Anterior cingulate cortex (tissue), 58 donors: ENCODE results near the gene BUD13.
A peak's percentile ranks its signal among the peaks of the same experiment; 100 is the strongest.
"Not testable (repeated sequence)": the region's sequence is repeated elsewhere in the genome, so short reads cannot be mapped to it uniquely, and the experiment has no call there.

ENCODE experiments used
- DNase-seq, 58 donors: peaks; one replicate each; lab custom pipeline; 2025; lab: John Stamatoyannopoulos, UW

Gene BUD13

DNA sequence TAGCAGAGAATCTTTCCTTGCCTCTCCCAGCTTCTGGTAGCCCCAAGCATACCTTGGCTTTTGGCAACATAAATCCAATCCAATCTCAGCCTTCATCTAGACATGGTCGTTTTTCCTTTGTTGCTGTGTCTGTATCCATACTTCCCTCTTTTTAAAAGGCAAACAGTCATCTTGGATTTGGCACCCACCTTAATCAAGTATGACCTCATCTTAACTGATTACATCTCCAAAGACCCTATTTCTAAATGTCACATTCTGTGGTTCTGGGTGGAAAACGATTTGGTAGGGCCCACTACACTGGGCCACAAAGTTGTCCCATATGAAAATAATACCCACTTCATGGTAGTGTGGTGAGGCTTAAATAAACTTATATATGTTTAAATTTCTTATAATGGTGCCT lies 852 bp downstream of the BUD13 start:
- no peak for DNase-seq

- DNase-seq = no peak
Measured at GRCh38 chr11:116762132-116762531, 10.7 kb downstream of the BUD13 start.

- not testable (repeated sequence) for DNase-seq
Measured at GRCh38 chr11:116756044-116756443, 16.7 kb downstream of the BUD13 start.

- DNase-seq = no peak
Measured at GRCh38 chr11:116750070-116750718, 22.6 kb downstream of the BUD13 start.

GRCh38 chr11:116742104-116742503 lies 30.7 kb downstream of the BUD13 start:
- no peak for DNase-seq

DNA sequence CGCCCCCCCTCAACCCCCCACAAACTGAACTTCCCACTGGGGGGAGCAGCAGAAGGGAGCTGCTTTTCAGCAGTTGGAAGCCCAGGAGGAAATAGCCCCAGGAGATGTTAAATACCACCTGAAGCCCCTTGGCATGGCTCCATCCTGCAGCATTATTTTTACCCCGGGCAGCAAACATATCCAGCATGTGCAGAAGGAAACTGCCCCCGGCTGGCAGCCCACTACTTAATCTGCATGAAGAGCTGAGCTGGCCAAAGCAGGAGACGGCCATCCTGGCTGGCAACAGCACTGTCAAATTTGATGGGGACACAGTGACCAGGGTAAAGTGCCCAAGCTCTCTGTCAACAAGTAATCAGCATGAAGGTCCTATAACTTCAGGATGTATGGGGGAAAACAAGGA lies 32.0 kb downstream of the BUD13 start:
- no peak for DNase-seq

- DNase-seq = no peak
Measured at GRCh38 chr11:116738975-116739374, 33.8 kb downstream of the BUD13 start.

GRCh38 chr11:116736763-116737162 lies 36.0 kb downstream of the BUD13 start:
- DNase-seq = no peak

- no peak for DNase-seq
Measured at GRCh38 chr11:116733969-116734508, 38.7 kb downstream of the BUD13 start.

GRCh38 chr11:116733043-116733755 lies 39.6 kb downstream of the BUD13 start:
- DNase-seq = no peak

GRCh38 chr11:116732271-116733042 lies 40.3 kb downstream of the BUD13 start:
- DNase-seq = peak in 48 of 58 donors; percentile 11 to 74 (median 40)

DNA sequence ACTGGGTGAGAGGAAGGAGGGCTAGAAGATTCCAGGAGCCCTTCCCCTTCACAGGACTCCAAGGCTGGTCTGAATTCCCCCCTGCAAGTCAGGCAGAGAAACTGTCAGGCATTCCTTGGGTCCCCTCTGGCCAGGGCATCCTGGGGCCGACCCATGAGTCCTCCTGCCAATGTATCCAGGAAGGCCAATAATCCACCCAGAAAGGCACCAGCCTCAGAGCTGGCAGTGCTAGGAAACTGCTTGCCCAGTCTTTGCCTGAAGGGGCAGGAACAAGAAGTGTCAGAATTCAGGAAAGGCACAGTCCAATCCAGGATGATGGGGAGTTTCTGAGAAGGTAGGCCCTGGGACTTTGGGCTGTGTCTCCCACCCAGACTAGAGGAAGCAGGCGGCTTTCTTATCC lies 41.0 kb downstream of the BUD13 start:
- DNase-seq = peak in 40 of 58 donors; percentile 10 to 80 (median 40)

GRCh38 chr11:116731097-116731761 lies 41.6 kb downstream of the BUD13 start:
- peak in 57 of 58 donors; percentile 21 to 92 (median 68) for DNase-seq

DNA sequence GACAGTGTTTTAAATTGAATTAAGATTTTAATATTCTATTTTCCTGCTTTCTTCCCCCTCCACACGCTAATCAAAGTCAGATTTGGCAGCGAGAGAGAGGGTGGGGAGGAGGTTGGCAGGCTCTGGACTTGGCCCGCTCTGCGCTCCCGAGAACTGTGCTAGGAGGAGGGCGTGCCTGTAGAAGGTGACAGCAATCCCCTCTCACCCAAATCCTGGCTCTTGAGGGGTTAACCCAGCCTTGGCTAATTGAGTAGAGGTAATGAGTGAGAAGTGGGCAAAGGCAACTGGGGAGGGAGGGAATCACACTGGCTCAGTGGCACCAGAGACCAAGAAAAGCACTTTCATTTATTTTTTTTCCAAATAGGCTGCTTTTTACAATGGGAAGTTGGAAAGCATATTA lies 42.2 kb downstream of the BUD13 start:
- peak in 20 of 58 donors; percentile 5 to 49 (median 24) for DNase-seq

DNA sequence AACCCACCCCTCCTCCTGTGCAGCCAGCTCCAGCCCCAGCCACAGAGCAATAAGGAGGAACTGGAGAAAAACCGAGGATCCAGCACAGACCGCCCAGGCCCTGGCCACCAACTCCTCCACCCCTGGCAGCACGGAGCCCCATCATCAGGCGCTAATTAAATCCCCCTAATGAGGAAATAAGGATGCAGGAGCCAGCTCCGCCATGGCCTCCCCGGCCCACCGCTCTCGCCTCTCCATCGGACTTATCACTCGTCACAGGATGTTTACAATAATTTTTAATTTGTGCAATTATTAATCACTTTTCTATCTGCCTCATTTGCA lies 42.6 kb downstream of the BUD13 start:
- peak in 2 of 58 donors; percentile 4 to 10 for DNase-seq

DNA sequence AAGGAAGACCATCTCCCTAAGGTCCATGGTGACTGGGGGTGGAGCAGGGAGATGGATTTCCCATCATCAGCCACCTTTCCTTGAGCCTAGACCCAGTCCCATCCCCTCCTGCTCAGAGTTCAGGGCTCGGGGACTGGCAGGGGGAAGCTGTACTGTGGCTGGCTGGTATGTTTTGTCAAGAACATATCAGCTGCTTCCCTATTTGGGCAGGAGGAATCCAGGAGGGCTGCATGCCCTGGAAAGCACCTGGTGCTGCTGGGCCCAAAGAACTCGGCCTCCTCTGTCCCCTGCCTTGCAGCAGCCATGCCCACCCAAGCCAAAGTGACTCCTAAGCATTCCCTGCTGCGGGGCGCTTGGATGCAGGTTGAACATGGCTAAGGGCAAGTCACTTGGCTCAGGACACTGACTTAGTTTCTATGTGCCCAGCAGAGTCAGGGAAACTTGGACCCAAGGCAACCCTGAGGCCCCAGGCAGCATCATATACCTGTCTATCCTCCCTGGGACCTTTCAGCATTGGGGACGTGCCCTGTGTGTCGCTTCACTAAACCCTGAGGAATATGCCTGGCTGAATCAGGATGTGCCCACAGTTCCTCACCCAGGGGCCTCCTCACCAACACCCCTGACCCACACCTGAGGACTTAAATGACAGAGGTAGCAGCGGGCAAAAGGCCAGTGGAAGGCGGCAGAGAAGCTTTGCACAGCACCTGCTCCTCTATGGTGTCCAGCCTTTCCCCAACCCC lies 43.1 kb downstream of the BUD13 start:
- no peak for DNase-seq

DNA sequence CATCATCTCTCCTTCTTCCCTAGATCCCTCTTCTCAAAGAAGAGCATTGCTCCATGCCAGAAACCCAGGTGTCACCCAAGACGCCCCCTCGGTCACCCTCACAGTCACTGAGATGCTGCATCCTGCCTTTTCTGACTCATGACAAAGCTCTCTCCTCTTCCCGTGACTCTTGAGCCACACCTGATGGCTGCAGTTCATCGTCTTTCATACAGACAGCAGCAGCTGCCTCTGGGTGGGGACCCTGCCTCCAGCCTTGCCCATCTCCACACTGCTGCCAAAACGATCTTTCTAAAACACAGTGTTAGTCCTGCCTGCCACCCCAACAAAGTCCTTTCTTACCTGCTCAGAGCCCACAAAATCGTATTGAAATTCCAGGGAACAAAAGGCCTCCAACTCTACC lies 44.8 kb downstream of the BUD13 start:
- DNase-seq = no peak

GRCh38 chr11:116725434-116726221 lies 47.2 kb downstream of the BUD13 start:
- DNase-seq = peak in 38 of 58 donors; percentile 14 to 75 (median 34)

GRCh38 chr11:116724813-116725212 lies 48.0 kb downstream of the BUD13 start:
- DNase-seq = no peak
